SK-N-SH treated with all-trans-retinoic acid at 6 μM for 48 hours (cell line): ENCODE data around the gene DNTTIP2.

Experiments used
- ARNTL ChIP-seq: fragments of 450-650 bp; formaldehyde crosslinking; IDR thresholded peaks from 2 replicates; pipeline ENCODE4 v1.5.0; 2020; ENCODE audit warnings: low read depth, mild to moderate bottlenecking, moderate library complexity, borderline replicate concordance
- GLIS3 ChIP-seq: fragments of 250-450 bp; sonication (Bioruptor Pico); IDR thresholded peaks from 2 replicates; pipeline ENCODE4 v1.5.0; 2020; ENCODE audit warnings: mild to moderate bottlenecking, moderate library complexity
- PATZ1 ChIP-seq: fragments of 250-450 bp; sonication (Bioruptor Pico); IDR thresholded peaks from 2 replicates; pipeline ENCODE4 v1.8.0; 2020; ENCODE audit warnings: mild to moderate bottlenecking, moderate library complexity, borderline replicate concordance
- PPARA ChIP-seq: fragments of 250-450 bp; sonication (Bioruptor Pico); IDR thresholded peaks from 2 replicates; pipeline ENCODE4 v1.5.0; 2020; ENCODE audit warnings: mild to moderate bottlenecking, borderline replicate concordance
- TOX ChIP-seq: fragments of 250-450 bp; sonication (Bioruptor Pico); IDR thresholded peaks from 2 replicates; pipeline ENCODE4 v1.8.0; 2021; ENCODE audit warnings: mild to moderate bottlenecking, moderate library complexity, borderline replicate concordance
- TSHZ2 ChIP-seq: fragments of 250-450 bp; sonication (Bioruptor Pico); IDR thresholded peaks from 2 replicates; pipeline ENCODE4 v1.5.0; 2020; ENCODE audit warnings: mild to moderate bottlenecking, moderate library complexity
- ZFP30 ChIP-seq: fragments of 450-650 bp; formaldehyde crosslinking; IDR thresholded peaks from 2 replicates; pipeline ENCODE4 v1.5.0; 2022; ENCODE audit warnings: mild to moderate bottlenecking, moderate library complexity

- TF ChIP-seq GLIS3 (CRISPR knock-in tag): no peak
- TF ChIP-seq ARNTL (CRISPR knock-in tag): no peak
- TF ChIP-seq PATZ1 (CRISPR knock-in tag): no peak
- no peak for TF ChIP-seq ZFP30
- TF ChIP-seq PPARA (CRISPR knock-in tag): no peak
- no peak for TF ChIP-seq TOX (CRISPR knock-in tag)
- no peak for TF ChIP-seq TSHZ2 (CRISPR knock-in tag)
Measured at GRCh38 chr1:93846992-93847810, 31.8 kb downstream of the DNTTIP2 start.
